K562 (cell line): ENCODE data around the gene PI4KA. TPM values are rescaled to one million over a fixed set of nuclear protein-coding genes. Genes with fewer than 3 reads are reported as not detected.

Experiments
- CREB1 ChIP-seq, 2 experiments: sonication (generic) in 1 of 2; formaldehyde crosslinking in 1 of 2; IDR thresholded peaks; 2 replicates each; pipeline versions ENCODE4 v1.6.1 to v1.8.0; 2012 to 2022; ENCODE audit warnings: inconsistent platforms in 1 of 2, mild to moderate bottlenecking in 1 of 2, missing genetic modification reagents in 1 of 2, moderate library complexity in 1 of 2
- DIDO1 ChIP-seq: fragments of 450-650 bp; IDR thresholded peaks from 2 replicates; pipeline ENCODE4 v1.6.1; 2016; ENCODE audit warnings: low read depth, missing biosample characterization, missing genetic modification characterization
- ERF ChIP-seq: fragments of 450-650 bp; formaldehyde crosslinking; IDR thresholded peaks from 2 replicates; pipeline ENCODE4 v1.4.0; 2020; ENCODE audit warnings: mild to moderate bottlenecking, mixed read lengths
- EZH2 ChIP-seq: IDR thresholded peaks from 2 replicates; pipeline ENCODE4 v1.6.1; 2012; ENCODE audit warnings: low read depth, mild to moderate bottlenecking, inconsistent platforms, low read length, borderline replicate concordance
- MCM3 ChIP-seq: fragments of 450-650 bp; IDR thresholded peaks from 2 replicates; pipeline ENCODE4 v1.6.1; 2016
- MIER1 ChIP-seq: fragments of 450-650 bp; IDR thresholded peaks from 2 replicates; pipeline ENCODE4 v1.6.1; 2016; ENCODE audit warnings: antibody characterized with exemption, mild to moderate bottlenecking, low read depth
- MXI1 ChIP-seq: IDR thresholded peaks from 2 replicates; pipeline ENCODE4 v1.6.1; 2011; ENCODE audit warnings: low read depth, mild to moderate bottlenecking, improper control_type of control experiment, low read length
- NCOA1 ChIP-seq: fragments of 450-650 bp; IDR thresholded peaks from 2 replicates; pipeline ENCODE4 v1.6.1; 2016; ENCODE audit warnings: low read depth
- NR2F6 ChIP-seq: fragments of 450-650 bp; formaldehyde crosslinking; IDR thresholded peaks from 2 replicates; pipeline ENCODE4 v1.4.0; 2020; ENCODE audit warnings: mild to moderate bottlenecking
- POLR2G ChIP-seq: fragments of 200-400 bp; formaldehyde crosslinking; IDR thresholded peaks from 2 replicates; pipeline ENCODE4 v1.6.1; 2017; ENCODE audit warnings: low read depth, mild to moderate bottlenecking, antibody characterized with exemption, low read length, moderate library complexity
- PRPF4 ChIP-seq: fragments of 200-400 bp; formaldehyde crosslinking; IDR thresholded peaks from one replicate; pipeline ENCODE4 v1.6.1; 2017; ENCODE audit warnings: low read length, low read depth, mild to moderate bottlenecking; ENCODE audit not compliant: insufficient read depth, poor library complexity, severe bottlenecking
- RB1 ChIP-seq: fragments of 450-650 bp; IDR thresholded peaks from 2 replicates; pipeline ENCODE4 v1.6.1; 2017; ENCODE audit warnings: low read depth, mild to moderate bottlenecking
- SNIP1 ChIP-seq: fragments of 450-650 bp; IDR thresholded peaks from 2 replicates; pipeline ENCODE4 v1.7.1; 2017; ENCODE audit warnings: low read depth, mild to moderate bottlenecking
- SRF ChIP-seq, 2 experiments: fragments of 250-450, 450-650 bp in 1 of 2; sonication (Bioruptor Pico) in 1 of 2; sonication (generic) in 1 of 2; formaldehyde crosslinking; IDR thresholded peaks; 2 replicates each; pipeline versions ENCODE4 v1.5.0 to v1.5.1; 2020 to 2022; ENCODE audit warnings: mild to moderate bottlenecking in 1 of 2, missing genetic modification reagents in 1 of 2
- TARDBP ChIP-seq: fragments of 450-650 bp; IDR thresholded peaks from 2 replicates; pipeline ENCODE4 v1.6.1; 2016
- TEAD4 ChIP-seq, 2 experiments: sonication (generic) in 1 of 2; formaldehyde crosslinking in 1 of 2; IDR thresholded peaks; 2 replicates each; pipeline versions ENCODE4 v1.6.1 to v1.8.0; 2012 to 2022; ENCODE audit warnings: borderline replicate concordance in 1 of 2, inconsistent platforms in 1 of 2, low read length in 1 of 2, mild to moderate bottlenecking in 1 of 2, missing genetic modification reagents in 1 of 2
- TRIM28 ChIP-seq: fragments of 450-650 bp; IDR thresholded peaks from 2 replicates; pipeline ENCODE4 v1.6.1; 2017
- U2AF2 ChIP-seq: fragments of 200-400 bp; formaldehyde crosslinking; optimal IDR thresholded peaks from 2 replicates; pipeline ENCODE3; 2017; ENCODE audit warnings: low read depth, mild to moderate bottlenecking, low read length
- WHSC1 ChIP-seq: IDR thresholded peaks from one replicate; pipeline ENCODE4 v1.6.1; 2012; ENCODE audit warnings: low read length, control low read depth, inconsistent platforms
- ZFP30 ChIP-seq: fragments of 250-450 bp; sonication (Bioruptor Pico); IDR thresholded peaks from 2 replicates; pipeline ENCODE4 v1.8.0; 2022; ENCODE audit warnings: moderate library complexity, mild to moderate bottlenecking, inconsistent platforms, borderline replicate concordance
- ZNF212 ChIP-seq: fragments of 450-650 bp; formaldehyde crosslinking; IDR thresholded peaks from 2 replicates; pipeline ENCODE4 v1.4.0; 2020; ENCODE audit warnings: mild to moderate bottlenecking
- ZNF696 ChIP-seq: fragments of 250-450 bp; sonication (Bioruptor Pico); conservative IDR thresholded peaks from 2 replicates; pipeline ENCODE4 v1.4.0; 2020; ENCODE audit warnings: mild to moderate bottlenecking, moderate library complexity
- ZNF778 ChIP-seq: fragments of 450-650 bp; formaldehyde crosslinking; IDR thresholded peaks from 2 replicates; pipeline ENCODE4 v1.4.0; 2020; ENCODE audit warnings: mild to moderate bottlenecking, moderate library complexity
- polyA plus RNA-seq, 8 experiments: library from polyadenylated mRNA; depleted of rRNA in 4 of 8; stranded (reverse) in 5 of 8; unstranded in 3 of 8; fragments of >200 nt; fragmentation: Nextera tagmentation in 2 of 8; fragmentation: Illumina TruSeq in 1 of 8; extraction: Ambion mirVana in 2 of 8; extraction: Trizol in 1 of 8; gene quantifications; 2 replicates each; pipeline versions ENCODE4 v1.2.1 to v1.2.3, GENCODE V29; 2011 to 2014; ENCODE audit warnings: inconsistent platforms in 1 of 8, missing spikeins in 1 of 8
- total RNA-seq, 7 experiments: library from RNA; depleted of rRNA in 6 of 7; stranded (reverse); fragments of >200 nt in 6 of 7; fragmentation: Illumina TruSeq in 2 of 7; extraction: Trizol in 2 of 7; gene quantifications; 2 replicates each; pipeline versions ENCODE4 v1.2.1 to v1.2.3, GENCODE V29; 2011 to 2021; ENCODE audit warnings: low replicate concordance in 1 of 7
- TF ChIP-seq, protein P1 (sequence below): fragments of 450-650 bp; IDR thresholded peaks from 2 replicates; pipeline ENCODE4 v1.6.1; 2016; ENCODE audit warnings: missing biosample characterization, missing genetic modification characterization
- TF ChIP-seq, protein P2 (sequence below): fragments of 250-450 bp; sonication (Bioruptor Pico); IDR thresholded peaks from 2 replicates; pipeline ENCODE4 v1.8.0; 2022; ENCODE audit warnings: moderate library complexity, mild to moderate bottlenecking, inconsistent platforms
- TF ChIP-seq, protein P3 (sequence below): fragments of 250-450 bp; sonication (Bioruptor Pico); IDR thresholded peaks from 2 replicates; pipeline ENCODE4 v1.4.0; 2020; ENCODE audit warnings: mild to moderate bottlenecking, moderate library complexity

Gene PI4KA
- total and polyA plus RNA-seq, 9 of the 15 experiments (the other 6 are each of a cell fraction or from before 2014, with no cell fraction given), result 7.3 to 187 (median 84.7) TPM

DNA sequence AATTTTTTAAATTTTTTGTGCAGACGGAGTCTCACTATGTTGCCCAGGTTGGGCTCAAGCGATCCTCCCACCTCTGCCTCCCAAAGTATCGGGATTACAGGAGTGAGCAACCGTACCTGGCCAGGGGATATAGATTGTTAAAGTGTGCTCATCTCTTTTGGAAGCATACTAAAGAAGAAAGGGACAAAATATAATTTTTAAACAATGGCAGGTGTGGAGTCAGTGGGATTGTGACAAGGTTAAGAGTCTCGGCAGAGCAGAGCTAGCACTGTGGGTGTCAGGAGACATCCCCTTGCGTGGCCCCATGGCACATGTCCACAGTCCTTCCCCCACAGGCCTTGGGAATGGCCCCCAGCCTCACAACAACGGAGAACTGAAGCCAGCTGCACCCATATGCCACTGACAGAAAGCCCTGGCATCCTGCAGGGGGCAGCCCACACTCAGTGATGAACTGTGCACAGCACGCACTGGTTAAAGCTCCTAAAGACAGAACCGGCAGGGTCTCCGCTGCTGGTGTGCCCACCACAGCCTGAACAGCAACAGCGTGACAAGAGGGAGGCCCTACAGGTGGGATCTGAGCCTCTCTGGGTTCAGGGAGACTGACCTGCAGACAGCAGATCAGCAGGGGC lies 54.8 kb downstream of the PI4KA start (continued):
- peak; percentile 21; the same call in 1 of the 2 replicates for TF ChIP-seq TEAD4 (IDR thresholded peaks at IDR 0.05; ENCODE audit: low read length)
- TF ChIP-seq TEAD4 (CRISPR knock-in tag; IDR thresholded peaks at IDR 0.05; ENCODE audit: borderline replicate concordance), result no peak
- TF ChIP-seq, protein P1, sequence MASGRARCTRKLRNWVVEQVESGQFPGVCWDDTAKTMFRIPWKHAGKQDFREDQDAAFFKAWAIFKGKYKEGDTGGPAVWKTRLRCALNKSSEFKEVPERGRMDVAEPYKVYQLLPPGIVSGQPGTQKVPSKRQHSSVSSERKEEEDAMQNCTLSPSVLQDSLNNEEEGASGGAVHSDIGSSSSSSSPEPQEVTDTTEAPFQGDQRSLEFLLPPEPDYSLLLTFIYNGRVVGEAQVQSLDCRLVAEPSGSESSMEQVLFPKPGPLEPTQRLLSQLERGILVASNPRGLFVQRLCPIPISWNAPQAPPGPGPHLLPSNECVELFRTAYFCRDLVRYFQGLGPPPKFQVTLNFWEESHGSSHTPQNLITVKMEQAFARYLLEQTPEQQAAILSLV (tag), result no peak
- no peak for TF ChIP-seq NR2F6 (CRISPR knock-in tag)
- no peak for TF ChIP-seq MCM3
- TF ChIP-seq ZFP30 (CRISPR knock-in tag), result no peak
- no peak for TF ChIP-seq ZNF778 (CRISPR knock-in tag)
- TF ChIP-seq SRF (CRISPR knock-in tag; IDR thresholded peaks at IDR 0.05), result no peak
- no peak for TF ChIP-seq WHSC1
- TF ChIP-seq, protein P2, sequence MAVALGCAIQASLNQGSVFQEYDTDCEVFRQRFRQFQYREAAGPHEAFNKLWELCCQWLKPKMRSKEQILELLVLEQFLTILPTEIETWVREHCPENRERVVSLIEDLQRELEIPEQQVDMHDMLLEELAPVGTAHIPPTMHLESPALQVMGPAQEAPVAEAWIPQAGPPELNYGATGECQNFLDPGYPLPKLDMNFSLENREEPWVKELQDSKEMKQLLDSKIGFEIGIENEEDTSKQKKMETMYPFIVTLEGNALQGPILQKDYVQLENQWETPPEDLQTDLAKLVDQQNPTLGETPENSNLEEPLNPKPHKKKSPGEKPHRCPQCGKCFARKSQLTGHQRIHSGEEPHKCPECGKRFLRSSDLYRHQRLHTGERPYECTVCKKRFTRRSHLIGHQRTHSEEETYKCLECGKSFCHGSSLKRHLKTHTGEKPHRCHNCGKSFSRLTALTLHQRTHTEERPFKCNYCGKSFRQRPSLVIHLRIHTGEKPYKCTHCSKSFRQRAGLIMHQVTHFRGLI, result no peak
- peak; percentile 57; the same call in 1 of the 2 replicates for TF ChIP-seq RB1
- TF ChIP-seq CREB1 (IDR thresholded peaks at IDR 0.05), result no peak
- no peak for TF ChIP-seq CREB1 (CRISPR knock-in tag; IDR thresholded peaks at IDR 0.05)
- peak; percentile 90 for TF ChIP-seq TARDBP
- no peak for TF ChIP-seq MIER1
- TF ChIP-seq NCOA1, result no peak
- no peak for TF ChIP-seq SNIP1
- no peak for TF ChIP-seq DIDO1 (tag)
- TF ChIP-seq ZNF696 (CRISPR knock-in tag), result no peak
- no peak for TF ChIP-seq ERF (CRISPR knock-in tag)
- TF ChIP-seq ZNF212 (CRISPR knock-in tag), result no peak
- TF ChIP-seq, protein P3, sequence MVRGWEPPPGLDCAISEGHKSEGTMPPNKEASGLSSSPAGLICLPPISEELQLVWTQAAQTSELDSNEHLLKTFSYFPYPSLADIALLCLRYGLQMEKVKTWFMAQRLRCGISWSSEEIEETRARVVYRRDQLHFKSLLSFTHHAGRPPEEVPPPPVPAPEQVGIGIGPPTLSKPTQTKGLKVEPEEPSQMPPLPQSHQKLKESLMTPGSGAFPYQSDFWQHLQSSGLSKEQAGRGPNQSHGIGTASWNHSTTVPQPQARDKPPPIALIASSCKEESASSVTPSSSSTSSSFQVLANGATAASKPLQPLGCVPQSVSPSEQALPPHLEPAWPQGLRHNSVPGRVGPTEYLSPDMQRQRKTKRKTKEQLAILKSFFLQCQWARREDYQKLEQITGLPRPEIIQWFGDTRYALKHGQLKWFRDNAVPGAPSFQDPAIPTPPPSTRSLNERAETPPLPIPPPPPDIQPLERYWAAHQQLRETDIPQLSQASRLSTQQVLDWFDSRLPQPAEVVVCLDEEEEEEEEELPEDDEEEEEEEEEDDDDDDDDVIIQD (CRISPR knock-in tag), result no peak
- TF ChIP-seq MXI1, result no peak
- TF ChIP-seq U2AF2, result no peak
- TF ChIP-seq TRIM28, result no peak
- TF ChIP-seq POLR2G, result peak; percentile 28; the same call in 1 of the 2 replicates
- TF ChIP-seq EZH2, result no peak
- TF ChIP-seq PRPF4, result no peak
